ENCODE data around the gene MEMO1. TPM values are rescaled to one million over a fixed set of nuclear protein-coding genes. Genes with fewer than 3 reads are reported as not detected.

MEMO1 gene
- total and polyA plus RNA-seq, 2 donors (not counting 3 experiments of a cell fraction or from before 2014, with no cell fraction given) = 38.6 to 56.2 TPM

- no peaks in the 10 kb centered on the region for H3K9me1 ChIP-seq (replicated peaks; ENCODE audit: control insufficient read depth, extremely low read depth, insufficient read depth, low read length)
- H3K27ac ChIP-seq (ENCODE audit: insufficient read depth, low read depth, low read length) = no peak overlapping the region
- BruUV-seq (replicated peaks) = no TSS peak
- ChIA-PET POLR2A (no interaction called here), CTCF (interaction anchor here (1.9 kb wide), 1 partner anchor 10 kb away, joined by 9 read pairs; no protein-coding TSS in a partner anchor)
- intact Hi-C loops (cut with micrococcal nuclease) = no loop called here
- FAIRE-seq (no peak), DNase-seq (ENCODE audit: low read depth, low spot score) (no peak)
- H3K27me3 ChIP-seq (ENCODE audit: control insufficient read depth in 2 of 2, insufficient read depth in 2 of 2, low read length in 2 of 2) = no peaks in the 10 kb centered on the region
- no peak overlapping the region for H3K4me2 ChIP-seq (ENCODE audit: insufficient read depth, low read length)
- no peaks in the 10 kb centered on the region for H4K20me1 ChIP-seq (replicated peaks; ENCODE audit: control insufficient read depth, extremely low read depth, insufficient read depth, low read length)
- H2AFZ ChIP-seq (ENCODE audit: low read depth, low read length) = no peak overlapping the region
- peaks cover 36% of the 10 kb centered on the region for H3K79me2 ChIP-seq (ENCODE audit: control insufficient read depth, insufficient read depth, low read length)
- H3K36me3 ChIP-seq (ENCODE audit: control insufficient read depth in 2 of 2, extremely low read depth in 1 of 2, insufficient read depth in 2 of 2, low read length in 2 of 2) = no peaks in the 10 kb centered on the region
- H3K9ac ChIP-seq (replicated peaks; ENCODE audit: extremely low read depth, insufficient read depth, low read length) = no peak overlapping the region
- dilution Hi-C loops (cut with MboI; ENCODE audit: extremely low pct_ligation_motif_present, low sequenced_read_pairs) = no loop called here
- H3K4me1 ChIP-seq (ENCODE audit: control insufficient read depth, extremely low read depth, insufficient read depth, low read length) = peaks cover 10% of the 10 kb centered on the region
- no peak overlapping the region for H3K4me3 ChIP-seq (replicated peaks in 1 of 3; ENCODE audit: insufficient read depth in 1 of 3, low read depth in 1 of 3, low read length in 3 of 3)
- no peak for TF ChIP-seq MYC (IDR thresholded peaks at IDR 0.05; ENCODE audit: low read depth, low read length)
- no peak for TF ChIP-seq POLR2AphosphoS5 (IDR thresholded peaks at IDR 0.05; ENCODE audit: insufficient read depth, low read depth, low read length)
- no peak for TF ChIP-seq FOS (IDR thresholded peaks at IDR 0.05; ENCODE audit: borderline replicate concordance, insufficient read depth, low read length)
- no peak for TF ChIP-seq GATA2 (IDR thresholded peaks at IDR 0.05; ENCODE audit: insufficient read depth, insufficient read length, low read depth, low read length)
- no peak for TF ChIP-seq POLR2A (IDR thresholded peaks at IDR 0.05; ENCODE audit: low read depth, low read length)
- TF ChIP-seq, protein P1, sequence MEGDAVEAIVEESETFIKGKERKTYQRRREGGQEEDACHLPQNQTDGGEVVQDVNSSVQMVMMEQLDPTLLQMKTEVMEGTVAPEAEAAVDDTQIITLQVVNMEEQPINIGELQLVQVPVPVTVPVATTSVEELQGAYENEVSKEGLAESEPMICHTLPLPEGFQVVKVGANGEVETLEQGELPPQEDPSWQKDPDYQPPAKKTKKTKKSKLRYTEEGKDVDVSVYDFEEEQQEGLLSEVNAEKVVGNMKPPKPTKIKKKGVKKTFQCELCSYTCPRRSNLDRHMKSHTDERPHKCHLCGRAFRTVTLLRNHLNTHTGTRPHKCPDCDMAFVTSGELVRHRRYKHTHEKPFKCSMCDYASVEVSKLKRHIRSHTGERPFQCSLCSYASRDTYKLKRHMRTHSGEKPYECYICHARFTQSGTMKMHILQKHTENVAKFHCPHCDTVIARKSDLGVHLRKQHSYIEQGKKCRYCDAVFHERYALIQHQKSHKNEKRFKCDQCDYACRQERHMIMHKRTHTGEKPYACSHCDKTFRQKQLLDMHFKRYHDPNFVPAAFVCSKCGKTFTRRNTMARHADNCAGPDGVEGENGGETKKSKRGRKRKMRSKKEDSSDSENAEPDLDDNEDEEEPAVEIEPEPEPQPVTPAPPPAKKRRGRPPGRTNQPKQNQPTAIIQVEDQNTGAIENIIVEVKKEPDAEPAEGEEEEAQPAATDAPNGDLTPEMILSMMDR (IDR thresholded peaks at IDR 0.05; ENCODE audit: extremely low read depth in 1 of 2, insufficient read depth in 1 of 2, low read depth in 1 of 2, low read length in 2 of 2) = no peak
- TF ChIP-seq, protein P2, sequence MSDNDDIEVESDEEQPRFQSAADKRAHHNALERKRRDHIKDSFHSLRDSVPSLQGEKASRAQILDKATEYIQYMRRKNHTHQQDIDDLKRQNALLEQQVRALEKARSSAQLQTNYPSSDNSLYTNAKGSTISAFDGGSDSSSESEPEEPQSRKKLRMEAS (IDR thresholded peaks at IDR 0.05; ENCODE audit: insufficient read depth, insufficient read length) = no peak
- no peak for TF ChIP-seq JUN (IDR thresholded peaks at IDR 0.05; ENCODE audit: borderline replicate concordance, insufficient read depth, insufficient read length, low read depth)
- TF ChIP-seq EZH2 (IDR thresholded peaks at IDR 0.05; ENCODE audit: borderline replicate concordance, low read depth, low read length, severe bottlenecking) = no peak
- H3K9me3 ChIP-seq (replicated peaks; ENCODE audit: control insufficient read depth, insufficient read depth, low read length) = no peaks in the 10 kb centered on the region
These were observed 78.9 kb downstream of the MEMO1 start for GRCh38 chr2:31931916-31932315.

Measured in endothelial cell of umbilical vein (primary cell).